DND-41 (cell line): ENCODE data around the gene ADCY1.

ENCODE experiments used
- CTCF ChIP-seq: IDR thresholded peaks from 2 replicates; pipeline ENCODE4 v1.5.1; 2012; ENCODE audit warnings: borderline replicate concordance, low read length, moderate library complexity, mild to moderate bottlenecking; ENCODE audit not compliant: poor library complexity, severe bottlenecking; ENCODE audit errors: extremely low read depth
- EZH2 ChIP-seq: IDR thresholded peaks from 3 replicates; pipeline ENCODE4 v1.6.1; 2012; ENCODE audit warnings: borderline replicate concordance, low read depth, mild to moderate bottlenecking, moderate library complexity, low read length, inconsistent platforms; ENCODE audit not compliant: severe bottlenecking

- TF ChIP-seq CTCF (no peak), EZH2 (no peak)
Measured at GRCh38 chr7:45682836-45683555, 108.8 kb downstream of the ADCY1 start.
